HG03039 (cell line): ENCODE data around the gene KMT5B.

Source experiments
- ATAC-seq: cut with Tn5 transposase; IDR thresholded peaks from one replicate; pipeline ENCODE4 v1.9.1; 2021; ENCODE audit warnings: mild to moderate bottlenecking, moderate library complexity; ENCODE audit not compliant: unreplicated experiment

The KMT5B gene

GRCh38 chr11:68146704-68147474 lies 66.2 kb downstream of the KMT5B start:
- no peak for ATAC-seq

- no peak for ATAC-seq
Measured at GRCh38 chr11:68146010-68146540, 67.0 kb downstream of the KMT5B start.

DNA sequence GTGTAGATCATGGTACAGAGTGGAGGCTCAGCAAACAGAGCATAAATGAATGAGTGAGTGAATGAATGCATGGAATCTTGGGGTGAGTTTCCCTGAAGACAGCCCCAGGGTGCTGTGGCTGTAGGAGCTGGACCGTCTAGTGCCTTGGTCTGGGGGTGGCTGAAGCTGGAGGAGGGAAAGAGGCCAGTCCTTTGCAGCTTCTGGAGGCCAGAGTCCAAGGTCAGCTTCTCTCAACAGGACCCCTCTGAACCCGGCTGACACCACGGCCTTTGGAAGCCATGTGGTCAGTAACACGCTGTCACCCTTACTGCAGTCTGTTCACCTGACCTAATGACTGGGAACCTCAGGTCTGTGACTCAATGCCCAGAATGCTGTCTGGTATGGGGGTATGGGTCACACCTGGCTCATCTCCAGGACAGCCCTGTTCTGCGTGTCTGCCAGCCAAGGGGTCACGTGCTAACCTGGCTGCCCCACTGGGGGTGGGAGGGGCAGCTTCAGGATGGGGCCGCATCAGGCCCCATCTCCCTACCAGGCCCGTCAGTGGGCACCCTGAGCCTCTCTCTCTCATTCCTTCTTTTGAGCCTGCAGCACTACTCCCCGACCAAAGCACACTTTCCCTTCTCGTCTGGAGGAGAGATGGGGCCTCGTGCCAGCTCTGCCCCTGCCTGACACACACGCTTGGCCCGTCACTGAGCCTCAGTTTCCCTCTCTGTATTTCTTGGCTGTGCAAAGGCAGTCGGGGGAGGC lies 67.8 kb downstream of the KMT5B start:
- ATAC-seq: no peak

- ATAC-seq: no peak
Measured at GRCh38 chr11:68143310-68143689, 69.8 kb downstream of the KMT5B start.

- no peak for ATAC-seq
Measured at GRCh38 chr11:68142441-68143309, 70.4 kb downstream of the KMT5B start.

DNA sequence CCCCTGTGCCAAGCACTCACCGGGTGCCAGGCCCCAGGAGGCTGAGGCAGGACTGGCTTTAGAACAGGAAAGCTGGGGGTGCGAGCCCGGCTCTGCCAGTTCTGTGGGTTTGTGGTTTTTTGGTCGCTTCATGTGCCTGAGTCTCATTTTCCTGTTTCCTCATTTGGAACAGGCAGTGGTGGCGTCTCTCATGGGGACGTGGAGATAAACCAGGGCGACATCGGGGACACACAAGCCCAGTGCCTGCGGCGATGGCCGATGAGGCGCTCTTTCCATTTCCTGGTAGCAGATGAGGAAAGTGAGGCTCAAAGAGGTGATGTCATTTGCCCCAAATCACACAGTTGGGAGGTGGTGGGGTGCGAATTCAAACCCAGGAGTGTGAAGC lies 71.1 kb downstream of the KMT5B start:
- ATAC-seq: no peak

DNA sequence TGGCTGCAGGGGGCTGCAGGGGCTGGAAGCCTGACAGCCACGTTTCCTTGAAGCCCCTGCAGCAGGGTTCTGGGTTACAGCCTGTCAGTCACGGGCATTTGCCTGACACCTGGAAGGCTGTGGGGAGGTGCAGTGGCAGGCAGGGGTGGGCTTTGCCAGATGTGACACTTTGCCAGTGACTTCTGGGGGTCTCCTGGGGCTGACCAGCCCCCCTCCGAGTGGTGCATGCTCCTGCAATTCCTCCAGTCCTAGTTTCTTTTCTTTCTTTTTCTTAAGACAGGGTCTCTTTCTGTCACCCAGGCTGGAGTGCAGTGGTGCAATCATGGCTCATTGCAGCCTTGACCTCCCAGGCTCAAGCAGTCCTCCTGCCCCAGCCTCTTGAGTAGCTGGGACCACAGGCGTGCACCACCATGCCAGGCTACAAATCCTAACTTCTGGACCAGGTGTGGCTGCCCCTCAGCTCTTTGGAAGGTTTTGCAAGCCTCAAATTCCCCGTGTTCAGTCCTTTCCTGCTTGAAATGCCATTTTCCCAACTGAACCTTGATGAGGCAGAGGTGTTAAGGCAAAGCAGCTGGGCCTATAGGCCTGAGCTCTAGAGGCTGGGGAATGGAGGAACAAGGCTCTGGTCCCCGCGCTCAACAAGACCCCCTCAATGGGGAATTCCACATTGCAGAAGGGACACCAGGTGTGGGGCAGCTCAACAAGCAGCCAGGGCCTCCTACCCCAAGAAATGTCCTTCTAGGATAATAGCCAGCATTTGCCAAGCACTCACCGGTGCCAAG lies 71.7 kb downstream of the KMT5B start:
- no peak for ATAC-seq

- ATAC-seq: no peak
Measured at GRCh38 chr11:68140496-68141245, 72.4 kb downstream of the KMT5B start.

DNA sequence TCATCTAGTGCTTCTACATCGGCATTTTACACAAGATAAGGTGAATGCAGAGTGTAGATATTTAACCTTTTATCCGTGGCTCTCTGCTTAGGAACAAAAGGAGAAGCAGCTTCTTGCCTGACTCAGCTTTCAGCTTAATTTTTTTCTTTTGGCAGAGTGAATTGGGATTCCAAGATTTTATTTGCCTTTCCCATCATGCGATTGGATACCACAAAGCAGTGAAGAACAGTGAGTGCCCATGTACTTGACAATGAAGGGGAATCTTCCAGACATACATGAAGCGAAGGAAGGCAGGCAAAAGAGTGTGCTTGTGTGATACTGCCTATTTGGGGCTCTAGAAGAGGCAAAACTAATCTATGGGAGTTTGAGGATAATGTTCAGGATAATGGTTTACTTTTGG lies 74.9 kb downstream of the KMT5B start:
- ATAC-seq: no peak

GRCh38 chr11:68137833-68138232 lies 75.3 kb downstream of the KMT5B start:
- ATAC-seq: no peak

DNA sequence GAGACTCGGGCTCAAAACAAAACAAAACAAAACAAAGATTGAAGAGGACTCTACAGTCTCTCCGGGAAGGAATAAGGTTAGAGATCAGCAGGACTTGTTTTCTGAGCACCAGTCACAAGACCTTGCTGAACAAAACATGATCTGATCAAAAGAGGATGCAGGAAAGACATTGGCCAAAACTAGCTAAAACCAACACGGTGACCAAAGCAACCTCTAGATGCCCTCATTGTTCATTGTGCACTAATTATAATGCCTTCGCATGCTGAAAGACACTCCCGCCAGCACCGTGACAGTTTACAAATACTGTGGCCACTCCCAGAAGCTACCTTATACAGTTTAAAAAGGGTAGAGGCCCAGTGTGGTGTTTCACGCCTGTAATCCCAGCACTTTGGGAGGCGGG lies 76.2 kb downstream of the KMT5B start:
- ATAC-seq: no peak

GRCh38 chr11:68135161-68135560 lies 77.9 kb downstream of the KMT5B start:
- ATAC-seq: no peak

DNA sequence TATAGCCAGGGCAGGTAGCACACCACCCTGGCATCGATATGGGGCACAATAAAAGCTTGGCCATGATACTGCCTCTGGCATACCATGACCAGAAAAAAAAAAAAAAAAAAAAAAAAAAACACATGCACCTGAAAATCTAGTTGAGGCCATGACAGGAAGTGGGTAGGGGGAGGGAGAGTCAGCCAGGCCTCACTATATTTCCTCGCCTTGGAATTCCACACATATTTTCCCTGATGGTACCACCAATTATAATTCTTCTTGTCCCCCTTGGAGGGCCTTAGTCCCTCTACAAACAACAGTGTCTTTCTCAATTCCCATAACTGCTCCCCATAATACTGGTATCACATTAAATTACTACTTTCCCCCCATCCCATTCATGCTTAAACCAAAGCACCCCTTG lies 79.3 kb downstream of the KMT5B start:
- ATAC-seq: no peak

- no peak for ATAC-seq
Measured at GRCh38 chr11:68130121-68130520, 83.0 kb downstream of the KMT5B start.

DNA sequence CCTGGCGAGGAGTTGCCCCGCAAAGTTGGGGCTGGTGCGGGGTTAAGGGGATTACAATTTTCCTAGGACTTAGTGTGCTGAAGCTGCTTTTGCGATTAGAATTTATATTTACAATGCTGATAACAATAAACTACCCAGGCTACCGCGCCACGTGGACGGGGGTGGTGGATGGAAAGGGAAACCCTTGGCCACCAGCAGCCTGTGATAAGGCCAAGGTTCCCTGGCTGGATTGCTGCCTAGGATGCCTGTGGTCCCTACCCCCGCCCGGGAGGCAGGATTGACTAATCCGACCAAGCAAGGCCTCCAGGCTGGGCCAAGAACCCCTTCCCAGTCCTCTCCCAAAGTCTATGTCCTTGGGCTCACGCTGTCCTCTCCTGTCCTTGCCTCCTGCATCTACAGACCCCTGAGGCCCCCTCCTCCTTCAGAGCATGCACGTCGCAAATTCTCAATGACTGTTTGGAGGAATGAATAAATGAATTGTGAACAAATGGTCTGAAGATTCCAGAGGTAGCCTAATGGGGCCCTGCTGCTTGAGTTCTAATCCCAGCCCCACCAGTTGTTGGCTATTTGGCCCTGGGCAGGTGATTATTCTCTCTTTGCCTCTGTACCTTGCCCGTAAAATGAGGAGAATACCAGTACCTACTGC lies 84.3 kb downstream of the KMT5B start:
- no peak for ATAC-seq

DNA sequence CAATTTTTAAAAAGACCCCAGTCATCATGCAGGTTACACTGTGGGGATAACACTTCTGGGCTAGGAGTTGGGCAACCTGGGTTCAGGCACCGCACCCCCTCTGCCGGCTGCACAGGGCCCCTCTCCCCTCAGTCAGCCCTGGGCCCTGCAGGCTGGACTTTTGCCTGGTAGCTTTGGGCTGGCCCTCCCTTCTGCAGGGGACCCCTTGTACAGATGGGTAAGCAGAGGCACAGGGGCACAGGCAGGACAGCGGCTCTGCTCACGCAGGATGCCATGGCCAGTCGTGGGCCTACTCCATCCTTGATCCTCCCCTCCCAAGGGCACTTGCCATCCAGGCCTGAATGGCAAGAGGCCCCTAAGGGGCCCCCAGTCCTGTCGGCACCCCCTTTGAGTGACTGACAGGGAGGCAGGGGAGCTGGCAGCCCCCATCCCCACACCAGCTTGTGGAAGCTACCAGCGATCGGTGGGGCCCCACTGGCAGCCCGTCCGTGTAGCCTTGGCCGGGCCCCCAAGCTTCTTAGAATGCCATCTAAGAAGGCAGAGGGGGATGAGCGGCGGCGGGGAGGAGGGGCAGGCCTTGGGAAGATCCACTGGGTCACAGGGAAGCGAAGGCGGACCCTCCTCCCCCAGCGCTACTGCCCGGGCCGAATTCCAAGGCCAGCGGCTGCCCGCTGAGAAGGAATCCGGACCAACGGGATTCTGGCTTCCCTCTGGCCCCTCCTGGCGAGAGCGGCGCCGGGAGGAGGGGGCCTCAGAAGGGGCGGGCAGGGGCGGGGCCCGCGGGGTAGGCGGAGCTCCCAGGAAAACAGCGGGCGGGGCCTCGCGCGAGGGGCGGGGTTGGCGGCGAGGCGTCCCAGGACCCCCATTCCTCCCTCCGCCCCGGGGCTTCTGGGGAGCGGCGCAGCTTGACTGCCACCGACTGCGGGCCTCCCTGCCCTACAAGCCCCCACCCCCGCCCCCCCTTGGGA lies 85.1 kb downstream of the KMT5B start:
- ATAC-seq: no peak

DNA sequence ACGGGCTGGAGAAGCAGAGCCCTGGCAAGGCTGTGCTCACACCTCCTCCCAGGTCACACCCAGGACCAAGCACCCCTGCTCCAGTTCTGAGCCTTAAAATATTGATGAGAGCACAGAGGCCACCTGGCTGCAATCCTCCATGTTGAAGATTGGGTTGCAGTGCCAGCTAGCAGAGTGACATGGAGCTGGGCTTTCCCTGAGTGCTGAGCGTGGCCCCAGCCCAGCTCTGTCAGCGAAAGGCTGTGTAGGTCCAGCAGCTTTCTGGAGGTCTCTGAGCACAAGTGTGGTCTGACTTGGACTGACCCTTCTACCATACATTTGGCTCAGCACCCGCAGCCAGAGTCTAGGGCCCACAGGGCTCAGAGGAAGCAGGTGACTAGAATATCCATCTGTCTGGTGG lies 87.9 kb downstream of the KMT5B start:
- ATAC-seq: no peak

DNA sequence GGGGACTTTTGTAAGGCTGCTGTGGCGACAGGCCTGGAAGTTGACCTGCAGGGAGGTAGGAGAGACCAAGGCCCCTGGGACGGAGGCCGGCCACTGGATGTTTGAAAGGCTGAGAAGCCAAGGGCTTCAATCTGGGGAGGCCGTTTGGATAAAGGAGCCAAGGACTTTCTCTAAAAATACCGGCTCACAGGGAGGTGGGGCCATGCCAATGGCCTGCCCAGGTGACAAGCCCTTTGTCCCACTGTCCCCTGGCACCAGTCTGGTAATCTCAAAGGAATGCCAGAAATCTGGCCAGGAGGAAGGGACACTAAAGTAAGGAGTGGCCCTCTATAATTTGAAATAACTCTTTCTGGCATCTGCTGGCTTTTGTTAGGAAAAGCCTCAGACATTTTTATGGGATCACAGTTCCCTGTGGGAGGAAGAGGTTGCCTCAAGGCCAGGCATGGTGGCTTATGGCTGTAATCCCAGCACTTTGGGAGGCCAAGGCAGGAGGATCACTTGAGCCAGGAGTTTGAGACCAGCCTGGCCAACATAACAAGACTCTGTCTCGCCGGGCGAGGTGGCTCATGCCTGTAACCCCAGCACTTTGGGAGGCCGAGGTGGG lies 90.1 kb downstream of the KMT5B start:
- no peak for ATAC-seq
